T-helper 1 cell treated with Interleukin-12 subunit alpha and Interleukin-12 subunit beta and Interleukin-4 antibody, amounts not matched to agents 30 μg/mL and 1 μg/mL, for 36 hours (primary cell): ENCODE data around the gene RTTN.

Experiments used
- H3K27ac Mint-ChIP-seq: one replicate; pipeline ENCODE4 v1.8.0; 2021; ENCODE audit warnings: mild to moderate bottlenecking, mixed read lengths
- H3K27me3 Mint-ChIP-seq: one replicate; pipeline ENCODE4 v1.8.0; 2021; ENCODE audit warnings: low read depth, mixed read lengths
- H3K36me3 Mint-ChIP-seq: one replicate; pipeline ENCODE4 v1.8.0; 2021; ENCODE audit warnings: low read depth, mixed read lengths
- H3K4me1 Mint-ChIP-seq: one replicate; pipeline ENCODE4 v1.8.0; 2021; ENCODE audit warnings: low read depth, mixed read lengths
- H3K4me3 Mint-ChIP-seq: one replicate; pipeline ENCODE4 v1.8.0; 2021; ENCODE audit warnings: mild to moderate bottlenecking, moderate library complexity, mixed read lengths
- H3K9me3 Mint-ChIP-seq: one replicate; pipeline ENCODE4 v1.8.0; 2021; ENCODE audit warnings: mixed read lengths

Gene RTTN

DNA sequence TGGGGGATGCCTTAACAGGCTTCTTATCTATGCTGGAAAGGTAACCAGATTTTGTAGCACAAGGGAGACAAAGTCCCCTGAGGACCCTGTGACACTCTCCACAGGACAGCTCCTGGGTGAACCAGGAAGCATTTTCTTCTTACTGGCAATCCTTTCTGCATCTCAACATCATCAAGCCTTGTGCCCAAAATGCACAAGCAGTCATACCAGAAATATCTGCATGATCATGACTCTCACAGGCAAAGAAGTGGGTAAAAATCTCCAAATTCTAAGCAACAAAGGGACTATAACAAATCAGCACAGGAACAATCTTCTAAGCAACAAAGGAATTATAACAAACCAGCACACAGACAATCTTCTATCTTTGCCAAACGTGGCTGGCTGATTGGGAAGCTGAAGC lies 158.7 kb downstream of the RTTN start:
- no peak overlapping the region for H3K27ac Mint-ChIP-seq

DNA sequence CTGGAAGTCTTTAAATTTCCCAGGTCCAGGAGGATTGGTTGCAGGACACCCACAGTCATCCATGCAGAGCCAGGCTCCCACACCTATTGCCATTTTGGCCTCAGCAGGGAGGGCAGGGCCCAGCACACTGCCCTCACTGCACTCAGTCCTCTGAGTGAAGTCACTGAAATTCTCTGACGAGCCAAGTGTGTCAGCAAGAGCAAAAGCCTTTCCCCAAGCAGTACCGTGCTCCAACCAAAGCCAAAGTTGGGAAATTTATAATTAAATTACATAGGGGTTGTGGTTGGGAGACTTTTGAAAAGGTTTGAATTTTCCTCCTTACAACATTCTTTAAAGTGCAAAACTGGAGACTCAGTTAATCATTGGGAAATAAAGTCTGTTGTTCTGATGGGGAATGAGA lies 159.3 kb downstream of the RTTN start:
- no peaks in the 10 kb centered on the region for H3K27me3 Mint-ChIP-seq
- H3K4me3 Mint-ChIP-seq: no peak overlapping the region
- H3K9me3 Mint-ChIP-seq: no peaks in the 10 kb centered on the region
- H3K4me1 Mint-ChIP-seq: no peaks in the 10 kb centered on the region
- peaks cover 20% of the 10 kb centered on the region for H3K36me3 Mint-ChIP-seq
- no peak overlapping the region for H3K27ac Mint-ChIP-seq

More for the DNA sequence above, 158.7 kb downstream of the RTTN start:
- Mint-ChIP-seq H3K9me3 (no peaks in the 10 kb centered on the region), H3K4me1 (no peaks in the 10 kb centered on the region), H3K36me3 (peaks cover 22% of the 10 kb centered on the region), H3K27me3 (no peaks in the 10 kb centered on the region), H3K4me3 (no peak overlapping the region)

DNA sequence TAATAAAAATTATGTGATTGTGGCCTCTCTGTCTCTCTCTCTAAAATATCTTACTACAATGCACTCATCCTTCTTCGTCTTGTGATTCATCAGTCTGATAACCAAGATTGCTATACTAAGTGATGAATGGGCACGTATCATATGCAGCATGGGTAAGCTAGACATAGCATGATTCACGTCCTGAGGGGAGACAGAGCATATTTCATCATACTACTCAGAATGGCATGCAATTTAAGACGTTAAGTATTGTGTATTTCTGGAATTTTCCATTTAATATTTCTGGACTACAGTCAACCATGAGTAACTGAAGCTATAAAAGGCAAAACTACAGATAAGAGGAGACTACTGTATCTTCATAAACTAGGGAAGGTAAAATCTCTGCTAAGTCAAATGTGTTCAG lies 160.9 kb downstream of the RTTN start:
- no peak overlapping the region for H3K27ac Mint-ChIP-seq
- no peak overlapping the region for H3K4me3 Mint-ChIP-seq
- H3K27me3 Mint-ChIP-seq: no peaks in the 10 kb centered on the region
- H3K36me3 Mint-ChIP-seq: peaks cover 12% of the 10 kb centered on the region
- H3K4me1 Mint-ChIP-seq: no peaks in the 10 kb centered on the region
- no peaks in the 10 kb centered on the region for H3K9me3 Mint-ChIP-seq

DNA sequence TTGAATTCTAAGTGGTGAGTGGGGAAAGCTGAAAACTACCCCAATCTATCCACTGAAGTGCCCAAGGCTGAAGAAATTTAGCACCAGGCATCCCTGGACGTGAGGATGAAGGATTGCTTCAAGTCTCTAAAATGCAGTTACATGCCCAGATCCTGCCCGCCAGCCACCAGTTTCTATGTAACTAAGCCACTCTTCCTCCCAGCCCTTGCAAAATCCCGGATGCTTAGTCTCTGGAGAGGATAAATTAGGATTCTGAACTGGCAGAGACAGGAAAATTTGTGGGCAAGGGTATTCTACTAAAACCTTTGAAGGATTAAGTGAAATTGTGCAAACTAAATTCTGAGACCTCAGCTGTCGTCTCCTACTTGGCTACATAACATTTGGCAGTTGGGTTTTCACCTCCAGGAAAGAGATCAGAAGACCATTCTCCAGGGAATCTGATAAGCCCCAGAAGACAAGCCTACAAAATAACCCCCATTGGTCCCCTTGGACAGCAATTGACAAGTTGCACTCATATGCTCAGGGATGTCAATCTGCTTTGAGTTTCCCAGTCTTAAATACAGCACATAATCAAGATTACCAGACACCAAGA lies 163.9 kb downstream of the RTTN start:
- Mint-ChIP-seq H3K9me3 (no peaks in the 10 kb centered on the region), H3K27ac (no peak overlapping the region), H3K36me3 (peaks cover 14% of the 10 kb centered on the region), H3K27me3 (no peaks in the 10 kb centered on the region), H3K4me3 (no peak overlapping the region), H3K4me1 (no peaks in the 10 kb centered on the region)

DNA sequence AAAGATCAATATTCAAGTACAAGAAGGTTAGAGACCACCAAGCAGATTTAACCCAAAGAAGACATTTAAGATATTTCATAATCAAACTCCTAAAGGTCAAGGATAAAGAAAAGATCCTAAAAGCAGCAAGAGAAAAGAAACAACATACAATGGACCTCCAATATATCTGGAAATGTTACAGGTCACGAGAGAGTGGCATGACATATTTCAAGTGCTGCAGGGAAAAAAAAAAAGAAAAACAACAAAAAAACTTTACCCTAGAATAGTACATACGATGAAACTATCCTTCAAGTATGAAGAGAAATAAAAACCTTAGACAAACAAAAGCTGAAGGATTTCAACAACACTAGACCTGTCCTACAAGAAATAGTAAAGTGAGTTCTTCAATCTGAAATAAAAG lies 166.3 kb downstream of the RTTN start:
- Mint-ChIP-seq H3K4me1 (no peaks in the 10 kb centered on the region), H3K36me3 (peaks cover 15% of the 10 kb centered on the region), H3K9me3 (no peaks in the 10 kb centered on the region), H3K27ac (no peak overlapping the region), H3K4me3 (no peak overlapping the region), H3K27me3 (no peaks in the 10 kb centered on the region)

DNA sequence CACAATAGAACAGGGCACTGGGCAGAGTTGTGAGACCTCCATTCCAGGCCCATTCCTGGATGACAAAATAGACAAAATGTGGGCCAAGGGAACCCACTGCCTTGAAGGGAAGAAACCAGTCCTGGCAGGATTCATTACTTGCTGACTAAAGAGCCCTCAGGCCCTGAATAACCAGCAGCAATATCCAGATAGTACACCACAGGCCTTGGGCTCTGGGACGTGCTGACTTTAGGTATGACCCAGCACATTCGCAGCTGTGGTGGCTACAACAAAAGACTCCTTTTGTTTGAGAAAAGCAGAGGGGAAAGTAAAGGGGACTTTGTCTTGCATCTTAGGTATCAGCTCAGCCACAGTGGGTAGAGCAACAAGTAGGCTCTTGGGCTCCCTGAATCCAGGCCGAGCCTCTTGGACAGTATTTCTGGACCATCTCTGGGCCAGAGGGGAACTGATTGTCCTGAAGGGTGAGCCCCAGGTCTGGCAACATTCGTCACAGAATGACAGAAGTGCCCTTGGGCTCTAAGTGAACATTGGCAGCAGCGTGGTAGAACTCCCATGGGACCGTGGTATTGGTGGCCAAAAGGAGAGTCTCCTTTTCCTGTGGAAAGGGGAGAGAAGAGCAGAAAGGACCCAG lies 167.9 kb downstream of the RTTN start:
- H3K27ac Mint-ChIP-seq: no peak overlapping the region
- no peaks in the 10 kb centered on the region for H3K27me3 Mint-ChIP-seq
- peaks cover 6% of the 10 kb centered on the region for H3K9me3 Mint-ChIP-seq
- no peak overlapping the region for H3K4me3 Mint-ChIP-seq
- H3K4me1 Mint-ChIP-seq: no peaks in the 10 kb centered on the region
- H3K36me3 Mint-ChIP-seq: peaks cover 20% of the 10 kb centered on the region

DNA sequence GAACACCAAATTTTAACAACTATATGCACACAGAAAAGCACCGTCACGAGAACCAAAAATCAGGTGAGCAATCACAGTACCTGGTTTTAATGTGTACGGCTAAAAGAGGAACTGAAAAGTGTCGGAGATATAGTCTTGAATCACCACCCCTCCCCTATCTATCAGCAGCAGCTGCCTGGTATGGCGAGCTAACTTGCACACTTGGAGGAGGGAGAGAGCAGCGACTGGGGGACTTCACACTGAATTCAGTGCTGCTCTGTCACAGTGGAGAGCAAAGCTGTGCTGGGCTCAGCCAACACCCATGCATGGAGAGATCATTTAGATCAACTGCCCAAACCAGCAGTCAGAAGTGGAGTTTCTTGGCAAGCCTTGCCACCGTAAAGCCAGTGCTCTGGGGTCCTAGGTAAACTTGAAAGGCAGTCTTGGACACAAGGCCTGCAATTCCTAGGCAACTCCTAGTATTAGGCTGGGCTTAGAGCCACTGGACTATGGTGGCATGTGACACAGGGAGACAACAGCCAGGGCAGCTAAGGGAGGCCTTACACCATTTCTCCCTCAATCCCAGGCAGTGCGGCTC lies 168.6 kb downstream of the RTTN start:
- H3K27me3 Mint-ChIP-seq: no peaks in the 10 kb centered on the region
- peaks cover 19% of the 10 kb centered on the region for H3K36me3 Mint-ChIP-seq
- no peak overlapping the region for H3K27ac Mint-ChIP-seq
- H3K9me3 Mint-ChIP-seq: peaks cover 6% of the 10 kb centered on the region
- no peaks in the 10 kb centered on the region for H3K4me1 Mint-ChIP-seq
- H3K4me3 Mint-ChIP-seq: no peak overlapping the region

DNA sequence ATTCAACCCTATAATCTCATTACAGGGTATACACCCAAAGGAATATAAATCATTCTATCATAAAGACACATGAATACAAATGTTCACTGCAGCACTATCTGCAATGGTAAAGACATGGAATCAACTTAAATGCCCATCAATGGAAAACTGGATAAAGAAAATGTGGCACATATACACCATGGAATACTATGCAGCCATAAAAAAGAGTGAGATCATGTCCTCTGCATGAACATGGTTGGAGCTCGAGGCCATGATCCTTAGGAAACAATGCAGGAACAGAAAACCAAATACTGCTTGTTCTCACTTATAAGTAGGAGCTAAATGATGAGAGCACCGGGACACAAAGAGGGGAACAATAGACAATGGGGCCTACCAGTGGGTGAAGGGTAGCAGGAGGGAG lies 169.3 kb downstream of the RTTN start:
- H3K36me3 Mint-ChIP-seq: peaks cover 18% of the 10 kb centered on the region
- no peaks in the 10 kb centered on the region for H3K4me1 Mint-ChIP-seq
- no peaks in the 10 kb centered on the region for H3K27me3 Mint-ChIP-seq
- no peak overlapping the region for H3K27ac Mint-ChIP-seq
- H3K4me3 Mint-ChIP-seq: no peak overlapping the region
- peaks cover 6% of the 10 kb centered on the region for H3K9me3 Mint-ChIP-seq

DNA sequence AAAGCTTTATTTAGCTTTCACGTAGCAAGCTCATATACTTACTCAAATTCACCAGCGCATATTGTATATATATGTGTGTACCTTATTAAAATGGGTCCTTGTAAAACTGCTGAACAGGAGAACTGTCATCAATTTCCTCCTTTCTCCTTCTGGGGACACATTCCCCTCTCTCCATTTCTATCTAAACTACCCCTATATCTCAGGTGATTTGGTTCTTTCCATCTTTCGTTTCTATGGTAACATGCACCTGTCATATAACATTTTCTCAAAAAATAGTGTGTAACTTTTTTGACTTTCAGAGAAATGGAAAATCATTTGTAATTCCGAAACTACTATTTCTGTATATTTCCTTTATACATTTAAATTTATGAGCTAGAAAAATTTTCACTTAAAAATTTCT lies 174.3 kb downstream of the RTTN start:
- H3K4me3 Mint-ChIP-seq: no peak overlapping the region
- no peak overlapping the region for H3K27ac Mint-ChIP-seq
- H3K27me3 Mint-ChIP-seq: no peaks in the 10 kb centered on the region
- H3K36me3 Mint-ChIP-seq: peaks cover 22% of the 10 kb centered on the region
- H3K9me3 Mint-ChIP-seq: peaks cover 6% of the 10 kb centered on the region
- no peaks in the 10 kb centered on the region for H3K4me1 Mint-ChIP-seq

DNA sequence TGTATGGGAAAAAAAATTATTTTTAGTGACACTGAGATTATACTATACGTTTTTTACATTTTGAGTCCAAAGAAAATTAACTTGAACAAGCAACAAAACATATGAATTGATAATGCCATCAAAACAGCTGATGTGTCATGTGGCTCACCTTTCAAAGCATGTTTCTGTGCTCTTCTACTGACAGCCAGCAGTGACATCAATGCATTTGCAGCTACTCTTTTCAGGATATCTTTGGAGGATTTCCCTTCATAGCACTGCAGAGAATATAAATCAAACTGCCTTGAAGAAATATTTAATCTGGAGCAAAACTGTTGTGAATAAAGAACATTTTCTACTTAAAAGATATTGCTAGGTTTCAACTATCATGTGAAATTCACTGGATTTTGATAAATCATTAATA lies 174.8 kb downstream of the RTTN start:
- Mint-ChIP-seq H3K36me3 (peaks cover 23% of the 10 kb centered on the region), H3K4me1 (no peaks in the 10 kb centered on the region), H3K9me3 (peaks cover 6% of the 10 kb centered on the region), H3K4me3 (no peak overlapping the region), H3K27ac (no peak overlapping the region), H3K27me3 (no peaks in the 10 kb centered on the region)

DNA sequence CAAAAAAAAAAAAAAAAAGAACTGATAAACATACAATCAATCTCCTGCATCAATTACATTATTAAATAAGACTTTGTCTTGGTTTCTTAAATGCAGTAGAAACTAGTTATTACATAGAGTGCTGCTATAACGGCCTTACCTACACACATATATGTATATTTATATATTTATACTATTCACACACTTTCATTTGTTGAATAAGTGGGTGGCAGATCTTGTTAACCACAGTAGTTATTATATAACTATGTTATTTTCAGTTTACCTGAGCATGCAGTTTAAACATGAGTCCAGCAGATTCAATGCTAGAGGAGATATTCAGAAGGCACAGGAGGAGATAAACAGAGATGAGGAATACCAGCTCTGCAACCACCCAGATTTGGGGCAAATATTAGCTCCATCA lies 176.3 kb downstream of the RTTN start:
- Mint-ChIP-seq H3K9me3 (peaks cover 6% of the 10 kb centered on the region), H3K27me3 (no peaks in the 10 kb centered on the region), H3K4me1 (no peaks in the 10 kb centered on the region), H3K4me3 (no peak overlapping the region), H3K27ac (no peak overlapping the region), H3K36me3 (peaks cover 31% of the 10 kb centered on the region)

DNA sequence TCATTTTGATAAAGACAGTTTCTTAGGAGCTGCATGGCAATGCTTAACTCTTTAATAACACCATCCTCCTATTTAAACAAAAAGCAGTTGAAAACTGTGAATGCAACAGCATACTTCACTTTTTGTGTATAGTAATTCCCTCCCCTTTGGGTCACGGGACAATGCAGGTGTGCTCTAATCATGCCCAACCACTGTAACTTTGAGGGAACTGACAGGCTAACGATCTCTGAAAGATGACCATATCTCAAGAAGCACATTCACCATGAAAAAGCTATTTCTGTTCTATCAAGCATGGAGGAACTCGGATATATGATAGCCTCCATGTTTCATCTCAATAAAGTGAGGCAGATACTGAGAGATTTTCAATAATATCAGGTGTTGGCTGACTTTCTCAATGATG lies 176.8 kb downstream of the RTTN start:
- no peaks in the 10 kb centered on the region for H3K4me1 Mint-ChIP-seq
- H3K36me3 Mint-ChIP-seq: peaks cover 34% of the 10 kb centered on the region
- H3K27ac Mint-ChIP-seq: no peak overlapping the region
- no peak overlapping the region for H3K4me3 Mint-ChIP-seq
- H3K9me3 Mint-ChIP-seq: peaks cover 6% of the 10 kb centered on the region
- H3K27me3 Mint-ChIP-seq: no peaks in the 10 kb centered on the region

DNA sequence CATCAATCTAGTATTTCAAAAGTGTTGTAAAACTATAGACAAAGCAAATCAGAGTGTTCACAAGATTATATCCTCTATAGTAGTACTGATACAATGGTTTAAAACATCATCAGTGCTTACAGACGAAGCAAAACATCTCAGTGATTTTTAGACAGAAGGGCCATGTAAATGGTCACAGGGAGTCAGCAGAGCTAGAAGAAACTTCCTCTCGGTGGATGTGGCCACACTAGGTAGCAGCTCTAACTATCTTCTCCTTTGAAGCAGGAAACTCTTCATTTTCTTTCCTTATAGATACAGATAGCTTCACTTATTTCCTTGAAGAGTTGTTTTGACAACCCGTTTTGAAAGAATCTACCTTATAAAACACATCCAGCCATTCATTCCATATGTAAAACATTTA lies 177.4 kb downstream of the RTTN start:
- H3K9me3 Mint-ChIP-seq: peaks cover 2% of the 10 kb centered on the region
- peaks cover 34% of the 10 kb centered on the region for H3K36me3 Mint-ChIP-seq
- H3K27ac Mint-ChIP-seq: no peak overlapping the region
- no peak overlapping the region for H3K4me3 Mint-ChIP-seq
- H3K27me3 Mint-ChIP-seq: no peaks in the 10 kb centered on the region
- no peaks in the 10 kb centered on the region for H3K4me1 Mint-ChIP-seq

DNA sequence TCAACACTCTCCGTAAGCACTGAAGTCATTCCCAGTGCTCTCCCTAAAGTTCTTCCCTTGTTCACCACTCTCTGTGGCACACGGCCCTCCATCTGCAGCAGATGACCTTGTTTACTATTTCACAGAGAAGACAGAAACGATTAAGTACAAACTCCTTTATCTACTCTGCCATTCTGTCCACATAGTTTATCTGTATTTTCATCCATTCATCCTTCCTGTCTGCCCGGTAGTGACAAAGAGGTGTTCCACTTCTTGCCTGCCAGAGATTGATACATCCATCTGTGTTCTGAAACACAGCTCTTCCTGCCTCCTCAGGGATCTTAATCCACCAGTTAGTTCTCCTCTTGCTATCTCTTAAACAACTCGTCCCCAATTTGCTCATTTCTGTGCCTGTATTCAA lies 179.9 kb downstream of the RTTN start:
- Mint-ChIP-seq H3K9me3 (no peaks in the 10 kb centered on the region), H3K27me3 (no peaks in the 10 kb centered on the region), H3K4me3 (no peak overlapping the region), H3K36me3 (peaks cover 37% of the 10 kb centered on the region), H3K4me1 (no peaks in the 10 kb centered on the region), H3K27ac (no peak overlapping the region)

DNA sequence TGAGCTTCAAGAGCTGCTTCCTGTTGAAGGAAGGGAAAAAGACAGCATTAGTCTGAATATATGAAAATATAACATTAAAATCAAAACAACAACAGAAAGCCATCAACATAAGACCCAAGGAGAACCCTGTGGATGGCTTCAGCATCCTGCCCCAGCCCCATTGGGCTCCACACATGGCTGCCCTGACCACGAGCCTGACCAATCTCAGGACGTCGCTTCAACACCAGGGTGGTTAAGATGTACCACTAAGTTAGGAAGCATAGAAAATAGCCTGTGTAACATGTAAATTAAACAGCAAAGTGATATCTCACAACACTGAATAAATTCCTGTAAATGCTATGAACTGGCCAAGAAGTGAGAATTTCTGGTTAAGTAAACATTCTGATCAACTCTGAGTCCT lies 180.7 kb downstream of the RTTN start:
- Mint-ChIP-seq H3K9me3 (no peaks in the 10 kb centered on the region), H3K36me3 (peaks cover 37% of the 10 kb centered on the region), H3K27ac (no peak overlapping the region), H3K4me1 (no peaks in the 10 kb centered on the region), H3K27me3 (no peaks in the 10 kb centered on the region), H3K4me3 (no peak overlapping the region)
